Mesenchymal stem cell (in vitro differentiated cells and primary cell): ENCODE measurements around the gene DSCAM.

ENCODE experiments used
- DNase-seq: peaks from one replicate; pipeline ENCODE4 v3.0.0-alpha.2; 2013
- H2AFZ ChIP-seq: one replicate; pipeline ENCODE4 v1.6.1; 2013; ENCODE audit warnings: low read depth, mild to moderate bottlenecking, control low read depth, inconsistent platforms, low read length, moderate library complexity
- H2AK5ac ChIP-seq: 2 replicates; pipeline ENCODE4 v1.6.1; 2013; ENCODE audit warnings: low read length, moderate library complexity, mild to moderate bottlenecking, inconsistent platforms; ENCODE audit not compliant: severe bottlenecking
- H2BK120ac ChIP-seq: one replicate; pipeline ENCODE4 v1.6.1; 2013; ENCODE audit warnings: low read depth, mild to moderate bottlenecking, inconsistent platforms, low read length, moderate library complexity
- H2BK12ac ChIP-seq, 2 experiments: one replicate each; pipeline ENCODE4 v1.6.1; 2013; ENCODE audit warnings: inconsistent platforms in 2 of 2, low read length in 2 of 2, mild to moderate bottlenecking in 2 of 2, moderate library complexity in 2 of 2, control low read depth in 1 of 2
- H2BK15ac ChIP-seq: one replicate; pipeline ENCODE4 v1.6.1; 2013; ENCODE audit warnings: mild to moderate bottlenecking, low read depth, inconsistent platforms; ENCODE audit not compliant: poor library complexity, severe bottlenecking
- H2BK5ac ChIP-seq: 2 replicates; pipeline ENCODE4 v1.6.1; 2013; ENCODE audit warnings: low read depth, mild to moderate bottlenecking, low read length, control low read depth, inconsistent platforms; ENCODE audit not compliant: poor library complexity, severe bottlenecking
- H3K14ac ChIP-seq, 2 experiments: one replicate each; pipeline ENCODE4 v1.6.1; 2013; ENCODE audit warnings: inconsistent platforms in 2 of 2, low read length in 2 of 2, control low read depth in 1 of 2, mild to moderate bottlenecking in 1 of 2, moderate library complexity in 1 of 2
- H3K18ac ChIP-seq, 2 experiments: one replicate each; pipeline ENCODE4 v1.6.1; 2013; ENCODE audit warnings: inconsistent platforms in 2 of 2, low read length in 2 of 2, control low read depth in 1 of 2, low read depth in 1 of 2, mild to moderate bottlenecking in 1 of 2
- H3K23ac ChIP-seq, 2 experiments: one replicate each; pipeline ENCODE4 v1.6.1; 2013; ENCODE audit warnings: inconsistent platforms in 2 of 2, low read length in 2 of 2, mild to moderate bottlenecking in 2 of 2, moderate library complexity in 2 of 2, control low read depth in 1 of 2
- H3K27ac ChIP-seq: 2 replicates; pipeline ENCODE4 v1.5.1; 2013; ENCODE audit warnings: mild to moderate bottlenecking, moderate library complexity, low read length, control low read depth, inconsistent platforms; ENCODE audit not compliant: poor library complexity, severe bottlenecking
- H3K27me3 ChIP-seq, 2 experiments: 2 replicates each; pipeline versions ENCODE4 v1.6.1 to v1.7.0; 2013; ENCODE audit warnings: low read length in 2 of 2, mild to moderate bottlenecking in 2 of 2, moderate library complexity in 2 of 2, control low read depth in 1 of 2, inconsistent platforms in 1 of 2; ENCODE audit not compliant: control insufficient read depth in 1 of 2, insufficient read depth in 1 of 2
- H3K36me3 ChIP-seq, 2 experiments: 2 replicates each; pipeline versions ENCODE4 v1.6.1 to v1.7.0; 2013; ENCODE audit warnings: low read length in 2 of 2, control low read depth in 1 of 2, inconsistent platforms in 1 of 2, low read depth in 1 of 2, mild to moderate bottlenecking in 1 of 2; ENCODE audit not compliant: insufficient read depth in 2 of 2, control insufficient read depth in 1 of 2
- H3K4ac ChIP-seq, 2 experiments: one replicate each; pipeline ENCODE4 v1.6.1; 2013; ENCODE audit warnings: inconsistent platforms in 2 of 2, low read length in 2 of 2, mild to moderate bottlenecking in 2 of 2, moderate library complexity in 2 of 2, control low read depth in 1 of 2, low read depth in 1 of 2
- H3K4me1 ChIP-seq: 2 replicates; pipeline ENCODE4 v1.6.1; 2013; ENCODE audit warnings: low read depth, low read length, control low read depth; ENCODE audit not compliant: control insufficient read depth, insufficient read depth
- H3K4me2 ChIP-seq: 2 replicates; pipeline ENCODE4 v1.6.1; 2013; ENCODE audit warnings: low read length, mild to moderate bottlenecking, inconsistent platforms; ENCODE audit not compliant: poor library complexity, severe bottlenecking
- H3K4me3 ChIP-seq, 2 experiments: 2 replicates each; pipeline versions ENCODE4 v1.5.1 to v1.7.0; 2013; ENCODE audit warnings: low read length in 2 of 2, mild to moderate bottlenecking in 2 of 2, control low read depth in 1 of 2, low read depth in 1 of 2; ENCODE audit not compliant: insufficient read depth in 1 of 2
- H3K79me1 ChIP-seq: replicated peaks from 2 replicates; pipeline ENCODE4 v1.6.1; 2013; ENCODE audit warnings: mild to moderate bottlenecking, control low read depth, low read length, inconsistent platforms; ENCODE audit not compliant: poor library complexity, severe bottlenecking
- H3K9ac ChIP-seq: 2 replicates; pipeline ENCODE4 v1.7.0; 2013; ENCODE audit warnings: mild to moderate bottlenecking, low read length, moderate library complexity
- H3K9me3 ChIP-seq: 2 replicates; pipeline ENCODE4 v1.7.0; 2013; ENCODE audit warnings: mild to moderate bottlenecking, low read length; ENCODE audit not compliant: control insufficient read depth
- H4K8ac ChIP-seq: one replicate; pipeline ENCODE4 v1.6.1; 2013; ENCODE audit warnings: inconsistent platforms, mild to moderate bottlenecking, low read length, moderate library complexity
- H4K91ac ChIP-seq: one replicate; pipeline ENCODE4 v1.6.1; 2013; ENCODE audit warnings: mild to moderate bottlenecking, low read length, inconsistent platforms
- WGBS: methylation state at CpG from one replicate; pipeline ENCODE4 v1.1.7; 2013; ENCODE audit warnings: mixed read lengths; 5-methylcytosine and 5-hydroxymethylcytosine counted together

The DSCAM gene

DNA sequence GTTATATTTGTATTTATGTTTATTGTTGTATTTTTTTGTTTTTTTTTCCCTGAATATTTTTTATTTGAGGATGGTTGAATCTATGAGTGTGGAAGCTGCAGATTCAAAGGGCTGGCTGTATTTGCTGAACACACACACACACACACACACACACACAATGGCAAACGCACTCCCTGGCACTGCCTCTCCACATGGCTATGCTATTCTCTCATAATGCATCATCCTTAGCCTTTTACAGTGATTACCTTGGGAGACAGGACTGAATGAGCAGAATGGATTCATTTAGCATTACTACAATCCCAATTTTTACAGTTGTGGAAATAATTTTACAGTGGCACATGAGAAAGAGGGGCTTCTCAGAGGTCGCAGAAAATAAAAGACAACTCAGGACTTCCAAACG is 589.6 kb downstream of the DSCAM start:
- H3K27ac ChIP-seq = no peak overlapping the region
- H3K9me3 ChIP-seq = no peaks in the 10 kb centered on the region
- H3K14ac ChIP-seq = no peak overlapping the region
- 30% methylated on average over 2 of the region's 3 CpGs for WGBS
- H4K8ac ChIP-seq = no peak overlapping the region
- no peak for DNase-seq
- no peak overlapping the region for H3K18ac ChIP-seq
- H3K4me1 ChIP-seq = no peaks in the 10 kb centered on the region
- no peaks in the 10 kb centered on the region for H3K36me3 ChIP-seq
- no peak overlapping the region for H2BK12ac ChIP-seq
- no peak overlapping the region for H3K23ac ChIP-seq
- no peak overlapping the region for H2AK5ac ChIP-seq
- no peak overlapping the region for H2AFZ ChIP-seq
- no peak overlapping the region for H3K4me3 ChIP-seq
- no peak overlapping the region for H3K4me2 ChIP-seq
- no peak overlapping the region for H3K9ac ChIP-seq
- no peak overlapping the region for H4K91ac ChIP-seq
- no peak overlapping the region for H2BK120ac ChIP-seq
- H3K4ac ChIP-seq = no peak overlapping the region
- H3K27me3 ChIP-seq = no peaks in the 10 kb centered on the region
- no peaks in the 10 kb centered on the region for H3K79me1 ChIP-seq
- H2BK5ac ChIP-seq = no peak overlapping the region
- no peak overlapping the region for H2BK15ac ChIP-seq

DNA sequence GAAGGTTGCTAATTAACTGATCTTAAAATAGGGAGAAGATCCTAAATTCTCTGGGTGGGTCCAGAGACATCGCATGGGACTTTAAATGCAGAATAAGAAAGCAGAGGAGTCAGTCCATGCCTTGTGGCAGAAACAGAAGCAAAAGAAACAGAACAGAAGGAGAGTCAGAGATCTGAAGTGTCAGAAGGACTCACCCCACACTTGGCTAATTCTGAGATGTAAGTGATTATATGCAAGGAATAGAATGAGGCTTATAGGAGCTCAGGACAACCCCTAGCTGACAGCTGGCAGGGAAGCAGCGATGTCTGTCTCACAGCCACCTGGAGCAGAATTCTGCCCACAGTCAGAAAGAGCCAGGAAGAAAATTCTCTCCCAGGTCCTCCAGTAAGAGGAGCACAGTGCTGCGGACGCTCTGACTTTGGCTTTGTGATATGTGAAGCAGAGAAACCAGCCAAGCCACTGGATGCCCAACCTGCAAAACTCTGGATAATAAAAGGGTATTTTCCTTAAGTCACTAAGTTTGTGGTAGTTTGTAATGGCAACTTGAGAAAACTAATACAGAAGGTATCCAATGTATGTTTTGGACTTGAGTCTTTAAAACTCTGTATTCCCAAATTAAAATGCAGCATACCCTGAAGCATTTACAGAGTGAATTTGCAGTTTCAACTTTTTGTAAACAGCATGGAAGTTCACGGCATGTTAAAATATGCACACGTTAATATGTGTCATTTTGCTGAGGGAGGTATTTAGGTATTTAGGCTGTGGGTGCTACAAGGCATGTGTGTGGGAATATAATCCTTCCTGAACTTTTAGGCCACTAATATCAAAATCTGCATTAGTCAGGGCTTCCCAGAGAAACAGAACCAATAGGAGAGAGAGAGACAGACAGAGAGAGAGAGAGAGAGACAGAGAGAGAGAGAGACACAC is 591.2 kb downstream of the DSCAM start:
- no peak overlapping the region for H3K14ac ChIP-seq
- H4K91ac ChIP-seq = no peak overlapping the region
- H3K4me2 ChIP-seq = no peak overlapping the region
- no peak overlapping the region for H2AFZ ChIP-seq
- no peak overlapping the region for H3K4me3 ChIP-seq
- H3K9me3 ChIP-seq = peaks cover 10% of the 10 kb centered on the region
- H3K9ac ChIP-seq = no peak overlapping the region
- H2BK5ac ChIP-seq = no peak overlapping the region
- WGBS = 81% methylated on average over 6 of the region's 6 CpGs
- no peak overlapping the region for H4K8ac ChIP-seq
- H3K4ac ChIP-seq = no peak overlapping the region
- H2BK12ac ChIP-seq = no peak overlapping the region
- H3K23ac ChIP-seq = no peak overlapping the region
- no peak overlapping the region for H3K18ac ChIP-seq
- H2BK15ac ChIP-seq = no peak overlapping the region
- H2AK5ac ChIP-seq = no peak overlapping the region
- no peaks in the 10 kb centered on the region for H3K36me3 ChIP-seq
- H3K27ac ChIP-seq = no peak overlapping the region
- no peak overlapping the region for H2BK120ac ChIP-seq
- no peaks in the 10 kb centered on the region for H3K27me3 ChIP-seq
- DNase-seq = no peak
- H3K4me1 ChIP-seq = no peaks in the 10 kb centered on the region
- H3K79me1 ChIP-seq = no peaks in the 10 kb centered on the region

DNA sequence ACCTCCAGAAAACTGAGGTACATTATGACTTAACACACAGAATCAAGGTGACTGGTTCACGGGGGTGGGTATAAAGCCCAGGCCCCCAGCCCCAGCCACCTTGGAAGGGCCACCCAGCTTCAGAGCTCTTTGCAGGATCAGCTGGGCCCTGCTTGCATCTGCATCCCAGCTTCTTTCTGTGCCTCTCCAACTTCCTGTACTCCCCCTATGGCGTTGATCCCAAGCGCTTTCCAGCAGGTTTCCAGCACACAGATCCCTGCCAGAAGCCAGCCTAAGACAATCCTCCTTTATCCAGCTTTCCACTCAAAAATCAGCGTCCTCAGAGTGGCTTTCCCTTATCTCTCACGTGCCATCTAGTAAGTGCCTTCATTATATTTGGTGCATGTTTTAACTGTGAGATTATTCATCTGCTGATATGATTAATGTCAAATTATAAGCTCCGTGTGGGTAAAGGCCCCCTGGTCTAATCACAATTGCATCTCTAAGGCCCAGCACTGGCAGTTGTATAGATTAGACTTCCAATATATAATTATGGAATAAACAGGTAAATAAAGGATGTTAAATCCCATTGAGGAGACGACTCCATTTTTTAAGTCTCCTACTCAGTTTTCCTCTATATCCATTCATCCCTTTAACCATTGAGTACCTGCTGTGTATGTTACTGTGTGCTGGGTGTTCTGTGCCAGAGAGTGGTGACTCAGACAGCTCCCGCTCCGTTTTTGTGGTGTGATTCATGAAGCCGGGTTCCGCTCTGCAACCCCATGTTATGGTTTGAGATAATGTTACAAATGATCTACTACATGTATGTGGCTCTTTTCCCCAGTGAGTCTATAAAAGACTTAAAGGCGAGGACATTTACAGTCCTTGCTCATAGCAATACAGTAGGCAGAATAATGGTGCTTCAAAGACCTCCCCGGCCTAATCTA is 592.2 kb downstream of the DSCAM start:
- H2BK5ac ChIP-seq = no peak overlapping the region
- no peaks in the 10 kb centered on the region for H3K36me3 ChIP-seq
- H3K9ac ChIP-seq = no peak overlapping the region
- no peak overlapping the region for H2BK15ac ChIP-seq
- 78% methylated on average over 7 of the region's 13 CpGs for WGBS
- no peak overlapping the region for H4K8ac ChIP-seq
- H3K14ac ChIP-seq = no peak overlapping the region
- no peaks in the 10 kb centered on the region for H3K79me1 ChIP-seq
- H2AFZ ChIP-seq = no peak overlapping the region
- H3K27ac ChIP-seq = no peak overlapping the region
- no peak overlapping the region for H3K4ac ChIP-seq
- H4K91ac ChIP-seq = no peak overlapping the region
- H3K9me3 ChIP-seq = peaks cover 12% of the 10 kb centered on the region
- no peak for DNase-seq
- H3K23ac ChIP-seq = no peak overlapping the region
- no peak overlapping the region for H2BK12ac ChIP-seq
- H3K4me1 ChIP-seq = no peaks in the 10 kb centered on the region
- no peak overlapping the region for H3K4me2 ChIP-seq
- H2AK5ac ChIP-seq = no peak overlapping the region
- H3K4me3 ChIP-seq = no peak overlapping the region
- no peak overlapping the region for H2BK120ac ChIP-seq
- no peak overlapping the region for H3K18ac ChIP-seq
- no peaks in the 10 kb centered on the region for H3K27me3 ChIP-seq

DNA sequence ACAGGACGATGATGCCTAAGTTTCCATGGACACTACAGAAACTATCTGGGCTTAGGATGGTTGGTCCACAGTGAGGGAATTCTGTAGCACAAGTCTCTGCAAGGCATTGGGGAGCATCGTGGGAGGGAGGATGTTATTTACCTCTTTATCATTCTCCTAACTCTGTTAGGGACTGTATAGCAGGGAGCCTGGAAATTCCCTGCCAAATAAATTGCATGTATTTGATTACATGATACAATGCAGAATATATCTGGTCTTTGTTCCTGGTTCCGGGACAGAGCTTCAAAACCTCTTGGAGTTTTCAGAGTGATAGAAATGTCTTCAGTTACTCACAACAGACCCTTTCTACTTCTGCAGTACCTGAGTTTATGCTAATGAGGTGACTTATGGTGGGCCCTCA is 593.8 kb downstream of the DSCAM start:
- DNase-seq = no peak
- H4K91ac ChIP-seq = no peak overlapping the region
- no peaks in the 10 kb centered on the region for H3K27me3 ChIP-seq
- no peak overlapping the region for H3K14ac ChIP-seq
- H3K18ac ChIP-seq = no peak overlapping the region
- H3K79me1 ChIP-seq = no peaks in the 10 kb centered on the region
- H4K8ac ChIP-seq = no peak overlapping the region
- no peaks in the 10 kb centered on the region for H3K4me1 ChIP-seq
- H3K4me2 ChIP-seq = no peak overlapping the region
- no peak overlapping the region for H3K4me3 ChIP-seq
- no peak overlapping the region for H2BK120ac ChIP-seq
- no peak overlapping the region for H3K27ac ChIP-seq
- peaks cover 13% of the 10 kb centered on the region for H3K9me3 ChIP-seq
- H3K9ac ChIP-seq = no peak overlapping the region
- H2AFZ ChIP-seq = no peak overlapping the region
- WGBS = 67% methylated on average over 1 of the region's 3 CpGs
- no peak overlapping the region for H2BK5ac ChIP-seq
- no peaks in the 10 kb centered on the region for H3K36me3 ChIP-seq
- H3K23ac ChIP-seq = no peak overlapping the region
- H2BK15ac ChIP-seq = no peak overlapping the region
- H3K4ac ChIP-seq = no peak overlapping the region
- H2BK12ac ChIP-seq = no peak overlapping the region
- no peak overlapping the region for H2AK5ac ChIP-seq
